GM21825 (cell line): Measurements from ENCODE around the gene CPT1B.
"Not testable (repeated sequence)": the region's sequence is repeated elsewhere in the genome, so short reads cannot be mapped to it uniquely, and the experiment has no call there.

Experiments
- ATAC-seq: cut with Tn5 transposase; IDR thresholded peaks from one replicate; pipeline ENCODE4 v1.9.1; 2021; ENCODE audit warnings: mild to moderate bottlenecking, moderate library complexity; ENCODE audit not compliant: unreplicated experiment

The CPT1B gene

GRCh38 chr22:50529897-50530579 is 48.2 kb downstream of the CPT1B start, which contains the start of gene TYMP:
Gene TYMP, minus strand, starts transcription at chr22:50530012. Its CDS starts 303 bp downstream, at chr22:50529709.
- no peak for ATAC-seq

- ATAC-seq = no peak
Observed at GRCh38 chr22:50529416-50529896, 48.8 kb downstream of the CPT1B start.

- no peak for ATAC-seq
Observed at GRCh38 chr22:50528682-50529415, 49.4 kb downstream of the CPT1B start.

GRCh38 chr22:50527921-50528681 is 50.1 kb downstream of the CPT1B start:
- ATAC-seq = no peak

- ATAC-seq = no peak
Observed at GRCh38 chr22:50526834-50527801, 51.1 kb downstream of the CPT1B start.

GRCh38 chr22:50526108-50526833 is 52.0 kb downstream of the CPT1B start:
- peak; percentile 27 for ATAC-seq

- peak; percentile 10 for ATAC-seq
Observed at GRCh38 chr22:50525858-50526107, 52.4 kb downstream of the CPT1B start.

- peak; percentile 34 for ATAC-seq
Observed at GRCh38 chr22:50525104-50525857, 52.9 kb downstream of the CPT1B start, which contains the start of gene SCO2. Gene SCO2, minus strand, starts transcription at chr22:50525598. Its CDS starts 1,187 bp downstream, at chr22:50524411.

GRCh38 chr22:50524676-50525103 is 53.5 kb downstream of the CPT1B start:
- no peak for ATAC-seq

- no peak for ATAC-seq
Observed at GRCh38 chr22:50523806-50524675, 54.2 kb downstream of the CPT1B start.

- no peak for ATAC-seq
Observed at GRCh38 chr22:50523458-50523805, 54.8 kb downstream of the CPT1B start.

- ATAC-seq = no peak
Observed at GRCh38 chr22:50522806-50523438, 55.3 kb downstream of the CPT1B start.

- no peak for ATAC-seq
Observed at GRCh38 chr22:50522208-50522805, 55.9 kb downstream of the CPT1B start.

- ATAC-seq = no peak
Observed at GRCh38 chr22:50521710-50522109, 56.5 kb downstream of the CPT1B start.

- ATAC-seq = no peak
Observed at GRCh38 chr22:50520826-50521453, 57.3 kb downstream of the CPT1B start.

- ATAC-seq = not testable (repeated sequence)
Observed at GRCh38 chr22:50520184-50520583, 58.0 kb downstream of the CPT1B start.

- no peak for ATAC-seq
Observed at GRCh38 chr22:50519151-50519550, 59.1 kb downstream of the CPT1B start.
